IPS-NIHi7 (cell line): ENCODE measurements around the gene ALAD.
"Not testable (repeated sequence)": the region's sequence is repeated elsewhere in the genome, so short reads cannot be mapped to it uniquely, and the experiment has no call there.

Experiments used
- DNase-seq: peaks from one replicate; pipeline ENCODE4 v3.0.0; 2012; ENCODE audit warnings: mixed read lengths; ENCODE audit errors: extremely low spot score

The ALAD gene

GRCh38 chr9:113398796-113399195 lies 2.3 kb downstream of the ALAD start:
- no peak for DNase-seq

GRCh38 chr9:113397203-113397631 lies 3.9 kb downstream of the ALAD start:
- DNase-seq, result no peak

- no peak for DNase-seq
Measured at GRCh38 chr9:113395000-113395861, 5.9 kb downstream of the ALAD start.

DNA sequence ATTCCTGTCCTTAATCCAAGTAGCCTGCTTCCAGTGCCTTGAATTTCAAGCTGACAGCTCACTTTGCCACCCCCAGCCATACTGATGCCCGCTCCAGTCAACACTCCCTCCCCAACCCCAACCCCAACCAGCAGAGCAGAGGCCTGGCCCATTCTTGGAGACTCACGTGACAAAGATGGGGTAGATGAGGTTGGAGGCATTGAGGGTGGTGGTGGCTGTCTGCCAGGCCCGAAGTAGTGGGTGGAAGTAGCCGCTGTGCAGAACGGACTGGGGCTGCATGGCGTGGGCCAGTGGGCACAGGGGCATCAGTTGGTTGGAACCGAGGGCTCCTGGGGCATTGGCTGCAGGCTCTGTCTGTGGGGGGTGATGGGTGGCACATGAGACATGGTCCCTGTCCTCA lies 7.8 kb downstream of the ALAD start:
- no peak for DNase-seq

DNA sequence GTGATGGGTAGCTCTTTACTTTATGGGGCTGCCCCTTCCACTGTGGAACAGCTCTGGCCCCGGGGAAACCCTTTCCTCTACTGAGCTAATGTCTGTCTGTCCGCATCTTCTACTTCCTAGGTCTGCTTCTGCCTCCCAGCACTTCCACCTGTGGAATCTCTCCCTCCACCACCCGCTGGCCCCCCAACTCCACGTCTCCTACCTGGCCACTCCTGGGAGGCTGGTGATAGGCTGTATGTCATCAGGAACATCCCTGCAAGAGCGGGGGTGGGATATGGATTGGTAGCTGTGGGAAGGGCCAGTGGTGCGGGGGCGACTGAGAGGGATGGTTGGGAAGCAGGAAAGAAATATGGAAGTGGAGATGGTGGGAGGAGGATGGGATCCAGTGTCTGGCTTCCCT lies 9.2 kb downstream of the ALAD start:
- DNase-seq, result no peak

GRCh38 chr9:113390192-113390960 lies 10.7 kb downstream of the ALAD start:
- DNase-seq, result no peak

GRCh38 chr9:113389451-113389850 lies 11.6 kb downstream of the ALAD start:
- no peak for DNase-seq

- no peak for DNase-seq
Measured at GRCh38 chr9:113388833-113389232, 12.3 kb downstream of the ALAD start.

- no peak for DNase-seq
Measured at GRCh38 chr9:113387560-113388230, 13.4 kb downstream of the ALAD start.

DNA sequence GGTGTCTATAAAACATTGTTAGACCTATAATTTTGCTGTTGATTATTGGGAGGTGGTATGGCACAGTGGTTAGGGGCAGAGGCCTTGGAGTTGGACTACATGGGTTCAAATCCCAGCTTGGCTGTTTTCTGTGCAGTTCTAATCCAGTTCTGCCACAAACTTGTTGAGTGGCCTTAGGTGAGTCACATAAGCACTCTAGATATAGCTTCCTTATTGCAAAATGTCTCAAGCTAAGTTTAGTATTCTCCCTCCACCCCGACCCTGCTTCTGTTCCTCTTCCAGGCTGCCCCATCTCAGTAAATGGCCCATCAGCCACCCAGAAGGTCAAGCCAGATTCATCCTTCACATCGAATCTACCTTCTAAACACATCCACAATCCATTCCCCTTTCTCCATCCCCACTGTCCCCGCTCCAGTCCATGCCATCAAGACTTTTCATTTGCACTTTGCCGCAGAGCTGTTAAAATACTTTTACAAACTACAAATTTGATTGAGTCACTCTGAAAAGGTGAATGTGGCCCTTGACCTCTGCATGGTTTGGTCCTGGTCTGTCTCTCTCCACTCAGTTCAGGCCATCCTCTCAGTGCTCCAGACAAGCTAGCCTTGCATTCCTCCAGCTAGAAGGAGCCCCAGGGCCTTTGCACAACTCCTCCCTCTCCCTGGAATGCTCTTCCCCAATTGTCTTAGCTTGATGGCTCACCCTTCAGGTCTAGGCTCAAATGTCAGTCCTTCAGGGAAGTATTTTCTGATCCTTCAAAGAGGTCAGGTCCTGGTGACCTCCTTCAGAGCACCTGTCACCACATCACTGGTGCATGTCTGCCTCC lies 14.3 kb downstream of the ALAD start:
- DNase-seq, result no peak

DNA sequence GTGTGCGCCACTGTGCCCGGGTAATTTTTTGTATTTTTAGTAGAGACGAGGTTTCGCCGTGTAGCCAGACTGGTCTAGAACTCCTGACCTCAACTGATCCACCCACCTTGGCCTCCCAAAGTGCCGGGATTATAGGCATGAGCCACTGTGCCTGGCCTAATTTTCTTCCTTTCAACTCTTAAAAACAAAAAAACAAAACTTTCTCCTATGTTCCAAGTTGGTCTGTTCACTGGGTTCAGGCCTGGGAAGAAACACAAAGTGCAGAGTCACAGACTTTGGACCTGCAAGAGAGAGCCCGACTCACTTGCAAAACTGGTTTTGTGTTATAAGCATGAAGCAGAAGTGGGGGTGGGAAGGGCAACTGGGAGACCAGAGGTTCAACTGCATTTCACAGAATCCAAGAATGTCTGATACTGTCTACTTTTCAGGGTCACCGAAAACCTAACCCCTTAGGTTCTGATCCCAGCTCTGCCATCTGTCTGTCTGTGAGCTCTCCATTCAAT lies 19.1 kb downstream of the ALAD start:
- no peak for DNase-seq

- DNase-seq, result not testable (repeated sequence)
Measured at GRCh38 chr9:113381441-113381840, 19.6 kb downstream of the ALAD start.

DNA sequence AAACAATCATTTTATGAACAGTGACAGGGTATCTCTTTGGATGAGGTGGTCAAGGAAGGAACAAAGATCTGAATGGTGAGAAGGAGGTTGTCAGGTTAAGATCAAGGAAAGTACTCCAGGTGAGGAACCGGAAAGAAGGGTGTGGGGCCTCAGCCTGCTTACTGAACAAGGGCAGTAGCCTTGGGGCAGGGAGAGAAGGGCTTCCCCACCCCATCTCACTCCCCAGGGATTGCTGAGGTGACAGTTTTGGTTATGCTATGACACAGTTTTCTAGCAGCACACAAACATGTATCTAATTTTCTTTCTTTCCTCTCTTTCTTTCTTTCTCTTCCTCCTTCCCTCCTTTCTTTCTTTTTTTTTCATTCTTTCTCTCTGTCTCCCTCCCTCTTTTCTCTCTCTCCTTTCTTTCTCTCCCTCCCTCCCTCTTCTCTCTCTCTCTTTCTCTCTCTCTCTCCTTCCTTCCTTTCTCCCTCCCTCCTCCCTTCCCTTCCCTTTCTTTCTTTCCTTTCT lies 20.2 kb downstream of the ALAD start:
- no peak for DNase-seq

GRCh38 chr9:113379829-113380210 lies 21.3 kb downstream of the ALAD start:
- not testable (repeated sequence) for DNase-seq

GRCh38 chr9:113379094-113379828 lies 21.8 kb downstream of the ALAD start:
- DNase-seq, result not testable (repeated sequence)

GRCh38 chr9:113376634-113377567 lies 24.2 kb downstream of the ALAD start, which contains the start of gene HDHD3:
Gene HDHD3, minus strand, starts transcription at chr9:113376986. Its CDS starts 2,632 bp downstream, at chr9:113374354.
- peak; percentile 96 for DNase-seq

DNA sequence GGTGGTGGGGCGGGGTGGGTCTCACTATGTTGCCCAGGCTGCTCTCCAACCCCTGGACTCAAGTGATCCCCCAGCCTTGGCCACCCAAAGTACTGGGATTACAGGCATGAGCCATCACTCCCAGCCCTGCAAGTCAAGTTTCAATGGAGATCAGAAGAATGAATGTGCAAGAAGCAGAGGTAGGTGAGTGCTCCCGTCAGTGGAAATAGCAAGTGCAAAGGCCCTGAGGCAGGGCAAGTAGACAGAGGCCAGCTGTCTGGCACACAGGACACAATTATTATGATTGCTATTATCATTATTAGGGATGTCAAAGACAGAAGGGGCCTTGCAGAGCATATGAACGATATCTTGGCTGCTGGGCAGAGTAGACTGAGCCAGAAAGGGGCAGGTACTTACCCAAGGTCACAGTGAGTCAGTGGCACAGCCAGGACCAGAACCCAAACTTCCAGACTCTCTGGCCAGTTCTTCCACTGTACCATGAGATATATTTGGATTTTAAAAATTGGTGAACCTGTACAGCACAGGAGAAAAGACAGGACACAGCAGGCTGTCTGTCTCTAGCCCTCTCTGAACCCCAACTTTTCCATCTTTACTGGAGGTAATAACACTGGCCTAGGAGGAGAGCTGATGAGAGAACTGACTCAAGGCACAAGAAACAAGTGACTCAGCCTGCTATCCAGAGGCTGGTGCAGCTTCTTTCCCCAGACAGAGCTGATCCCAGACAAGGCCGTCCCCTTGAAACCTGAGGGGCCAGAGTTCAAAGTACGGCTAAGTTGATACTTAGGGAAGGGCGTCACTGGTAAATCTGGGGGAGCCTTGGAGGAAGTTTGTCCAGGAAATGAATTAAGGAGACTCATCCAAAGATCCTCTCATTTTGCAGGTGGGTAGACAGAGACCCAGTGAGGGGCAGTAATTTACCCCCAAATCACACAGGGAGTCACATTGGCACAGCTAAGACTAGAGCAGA lies 25.7 kb downstream of the ALAD start:
- no peak for DNase-seq
